Measurements from ENCODE around the gene HELZ2. TPM values are rescaled to one million over a fixed set of nuclear protein-coding genes. Genes with fewer than 3 reads are reported as not detected.

The HELZ2 gene
- total RNA-seq, 1 donor from 2014 or later, result 7.2 TPM

- DNase-seq, result no peak
Observed at GRCh38 chr20:63549679-63550282, 24.3 kb downstream of the HELZ2 start.

- DNase-seq, result no peak
Observed at GRCh38 chr20:63549019-63549418, 25.0 kb downstream of the HELZ2 start.

- no peak for DNase-seq
Observed at GRCh38 chr20:63548542-63548941, 25.5 kb downstream of the HELZ2 start.

DNA sequence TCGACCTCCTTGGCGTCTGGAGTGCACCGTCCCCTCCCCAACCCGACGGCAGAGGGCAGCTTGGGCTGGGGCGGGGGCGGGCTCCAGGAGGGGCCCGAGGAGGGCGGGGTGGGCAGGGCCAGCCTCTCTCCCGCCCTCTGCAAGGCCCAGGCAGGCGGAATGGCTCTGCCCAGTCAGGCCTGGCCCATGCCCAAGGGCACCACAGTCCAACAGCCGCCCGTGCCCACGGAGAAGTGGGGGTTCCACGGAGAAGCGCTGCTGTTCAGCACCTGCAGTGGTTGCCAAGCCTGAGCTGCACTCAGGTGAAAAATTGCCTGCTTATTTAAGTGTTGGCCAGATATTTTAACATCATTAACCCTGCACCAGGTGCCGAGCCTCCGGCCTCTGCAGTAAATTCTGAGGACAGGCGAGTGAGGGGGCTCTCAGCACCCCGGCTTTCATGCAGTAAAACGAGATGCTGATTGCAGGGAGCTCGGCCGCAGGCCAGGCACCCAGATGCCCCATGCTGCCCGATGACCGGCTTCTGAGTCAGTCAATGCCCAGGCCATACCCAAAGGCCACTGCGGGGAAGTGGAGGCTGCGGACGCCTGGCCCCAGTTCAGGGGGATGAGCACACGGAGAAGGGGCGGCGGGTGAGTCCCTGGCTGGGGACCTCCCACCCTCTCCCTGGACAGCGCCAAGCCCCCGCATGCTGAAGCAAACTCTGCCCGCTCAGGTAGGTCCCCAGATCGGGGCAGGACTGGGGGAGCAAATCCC, 26.1 kb downstream of the HELZ2 start, which contains the start of gene SRMS:
SRMS (minus strand) TSS at position 25 of the 756 bp plus-strand sequence. CDS start 286 bp downstream, outside the sequence.
- no peak for DNase-seq

- DNase-seq, result no peak
Observed at GRCh38 chr20:63546956-63547724, 26.9 kb downstream of the HELZ2 start.

DNA sequence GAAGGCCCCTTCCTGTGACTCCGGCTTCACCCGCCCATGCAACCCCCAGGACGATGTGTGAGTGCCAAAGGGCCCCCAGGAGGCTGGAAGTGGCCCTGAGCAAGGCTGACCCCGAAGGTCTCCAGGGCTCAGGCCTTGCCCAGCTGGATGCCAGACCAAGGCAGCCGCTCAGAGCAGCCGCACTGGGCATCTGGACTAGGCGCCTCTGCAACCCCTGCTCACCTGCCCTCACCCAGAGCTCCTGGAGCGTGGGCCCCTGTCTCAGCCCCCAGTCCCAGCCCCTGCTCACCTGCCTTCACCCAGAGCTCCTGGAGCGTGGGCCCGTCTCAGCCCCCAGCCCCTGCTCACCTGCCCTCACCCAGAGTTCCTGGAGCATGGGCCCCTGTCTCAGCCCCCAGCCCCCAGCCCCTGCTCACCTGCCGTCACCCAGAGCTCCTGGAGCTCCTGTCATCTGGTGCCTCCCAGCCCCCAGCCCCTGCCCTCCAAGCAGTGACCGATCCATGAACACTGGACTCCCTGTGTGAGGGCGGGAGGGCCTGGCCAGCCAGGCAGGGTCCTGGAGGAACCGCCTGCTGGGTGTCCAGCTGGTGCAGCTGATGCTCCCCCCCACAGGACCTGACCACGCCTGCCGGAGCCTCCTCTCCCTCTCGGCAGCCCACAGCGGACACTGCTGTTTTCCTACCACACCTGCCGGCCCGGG, 27.6 kb downstream of the HELZ2 start:
- no peak for DNase-seq

GRCh38 chr20:63545814-63546213, 28.2 kb downstream of the HELZ2 start:
- no peak for DNase-seq

- no peak for DNase-seq
Observed at GRCh38 chr20:63544958-63545516, 29.0 kb downstream of the HELZ2 start.

GRCh38 chr20:63544241-63544957, 29.6 kb downstream of the HELZ2 start:
- DNase-seq, result no peak

DNA sequence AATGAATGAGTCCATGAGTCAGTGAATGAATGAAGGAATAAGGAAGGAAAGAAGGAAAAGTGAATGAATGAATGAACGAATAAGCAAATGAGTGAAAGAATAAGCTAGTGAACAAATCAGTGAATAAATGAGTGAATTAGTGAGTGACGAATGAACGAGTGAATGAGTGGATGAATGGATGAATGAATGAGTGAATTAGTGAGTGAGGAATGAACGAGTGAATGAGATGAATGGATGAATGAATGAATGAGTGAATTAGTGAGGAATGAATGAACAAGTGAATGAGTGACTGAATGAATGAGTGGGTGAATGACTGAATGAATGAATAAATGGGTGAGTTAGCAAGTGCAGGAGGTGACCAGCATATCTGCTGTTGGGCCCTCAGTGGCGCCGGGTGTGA, 30.3 kb downstream of the HELZ2 start:
- no peak for DNase-seq

DNA sequence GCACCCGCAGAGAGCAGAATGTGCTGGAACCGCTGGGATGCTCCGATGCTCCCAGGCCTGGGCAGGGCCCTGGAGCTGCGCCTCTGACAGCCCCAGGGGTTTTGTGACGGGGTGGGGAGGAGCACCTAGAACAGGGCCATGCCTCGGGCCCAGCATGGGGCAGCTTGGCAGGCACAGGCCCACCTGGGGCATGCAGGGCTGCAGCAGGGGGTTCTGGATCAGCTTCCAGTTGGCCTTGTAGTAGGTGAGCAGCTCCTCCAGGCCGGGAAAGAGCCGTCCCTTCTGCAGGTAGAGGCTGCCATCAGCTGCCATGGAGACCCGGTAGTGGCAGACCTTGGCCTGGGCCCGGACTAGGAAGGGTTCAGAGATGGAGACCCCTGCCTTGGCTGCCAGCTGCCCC, 30.9 kb downstream of the HELZ2 start:
- DNase-seq, result no peak

DNA sequence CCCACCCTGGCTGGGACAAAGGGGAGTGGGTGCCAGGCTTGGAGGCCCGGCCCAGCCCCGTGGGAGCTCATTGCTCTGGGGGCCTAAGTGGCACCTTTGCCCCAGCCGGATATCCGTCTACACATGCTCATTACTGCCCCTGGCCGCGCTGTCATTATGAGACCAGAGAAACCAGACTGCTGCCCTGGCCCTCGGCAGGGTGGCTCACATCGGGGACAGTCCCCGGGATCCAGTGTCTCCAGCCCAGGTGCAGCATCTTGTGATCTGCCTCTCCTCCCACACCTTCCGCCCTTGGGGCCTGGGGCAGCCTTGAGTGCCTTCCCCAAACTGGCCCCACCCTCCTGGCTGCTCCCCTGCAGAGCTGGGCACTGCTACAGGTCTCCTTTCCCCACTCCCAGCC, 31.3 kb downstream of the HELZ2 start:
- no peak for DNase-seq

- DNase-seq, result no peak
Observed at GRCh38 chr20:63542031-63542559, 31.9 kb downstream of the HELZ2 start.

GRCh38 chr20:63541371-63541770, 32.7 kb downstream of the HELZ2 start:
- no peak for DNase-seq

DNA sequence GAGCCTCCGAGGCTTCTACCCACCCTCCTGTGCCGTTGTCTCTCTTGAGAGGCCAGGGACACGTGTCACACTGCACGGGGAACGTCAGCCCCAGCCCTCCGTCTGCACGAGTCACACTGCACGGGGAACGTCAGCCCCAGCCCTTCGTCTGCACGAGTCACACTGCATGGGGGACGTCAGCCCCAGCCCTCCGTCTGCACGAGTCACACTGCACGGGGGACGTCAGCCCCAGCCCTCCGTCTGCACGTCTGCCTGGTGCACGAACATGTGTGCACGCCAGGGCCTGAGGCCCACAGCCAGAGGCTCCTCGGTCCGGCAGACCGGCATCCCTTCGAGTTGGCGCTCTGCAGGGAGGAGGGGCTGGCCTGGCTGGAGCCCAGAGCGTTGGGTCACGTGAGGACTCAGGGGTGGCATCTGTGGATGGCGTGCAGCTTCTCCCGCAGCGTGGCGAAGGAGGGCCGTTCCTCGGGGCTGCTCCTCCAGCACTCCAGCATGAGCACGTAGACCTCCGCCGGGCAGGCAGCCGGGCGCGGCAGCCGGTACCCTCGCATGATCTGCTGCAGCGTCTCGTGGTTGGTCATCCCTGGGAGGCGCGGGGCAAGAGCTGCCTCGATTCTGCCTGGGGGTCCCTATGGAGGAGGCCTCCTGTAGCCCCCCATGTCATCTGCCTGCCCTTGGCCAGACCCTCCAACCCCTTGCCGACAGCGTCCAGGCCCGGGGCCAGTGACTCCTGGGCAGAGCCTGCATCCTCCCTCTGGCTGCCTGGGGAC, 33.4 kb downstream of the HELZ2 start:
- DNase-seq, result no peak

- DNase-seq, result no peak
Observed at GRCh38 chr20:63539441-63540370, 34.3 kb downstream of the HELZ2 start.

GRCh38 chr20:63539092-63539430, 35.0 kb downstream of the HELZ2 start:
- DNase-seq, result no peak

DNA sequence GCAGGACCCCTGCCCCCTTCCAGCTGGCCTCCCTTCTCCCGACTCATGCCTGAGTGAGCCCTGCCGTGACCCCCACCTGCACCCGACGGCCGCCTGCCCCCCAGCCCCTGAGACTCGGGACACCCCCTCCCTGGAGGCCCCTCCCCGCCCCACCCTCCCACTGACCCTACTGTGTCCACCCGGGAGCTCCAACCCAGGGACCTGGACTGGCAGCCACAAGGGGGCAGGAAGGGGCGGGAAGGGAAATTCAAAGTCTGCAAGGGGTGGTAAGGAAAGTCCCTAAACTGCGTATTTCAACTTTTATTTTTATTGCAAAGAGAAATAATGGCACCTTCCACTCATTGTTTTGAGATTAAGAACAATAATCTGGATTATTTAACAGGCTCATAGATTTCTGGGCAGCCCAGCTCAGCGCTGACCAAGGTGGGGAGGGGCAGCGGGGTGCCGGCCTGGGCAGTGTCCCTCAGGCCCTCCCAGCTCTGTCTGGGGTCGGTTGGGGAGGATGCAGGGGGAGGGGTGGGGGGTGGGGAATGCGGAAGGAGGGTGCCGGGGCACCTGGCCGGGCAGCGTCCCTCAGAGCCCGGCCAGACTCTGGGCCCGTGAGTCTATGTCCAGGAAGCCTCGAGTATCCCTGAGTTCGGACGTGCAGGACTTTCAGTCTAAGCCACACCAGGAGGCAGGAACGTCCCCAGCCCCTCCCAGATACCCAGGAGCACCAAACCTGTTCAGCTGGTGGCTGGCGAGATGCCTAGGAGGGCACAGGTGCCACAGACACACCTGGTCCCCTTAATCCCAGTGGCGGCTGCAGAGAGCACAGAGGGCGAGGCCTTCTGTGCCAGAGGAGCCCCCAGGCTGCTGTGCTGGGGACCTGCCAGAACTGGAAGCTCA, 35.6 kb downstream of the HELZ2 start:
- DNase-seq, result no peak
